C1 segment of cervical spinal cord (tissue), 14 donors: ENCODE results near the gene PDE1C.

ENCODE experiments used
- DNase-seq, 14 donors: peaks; one replicate each; lab custom pipeline; 2025; lab: John Stamatoyannopoulos, UW

Gene PDE1C

DNA sequence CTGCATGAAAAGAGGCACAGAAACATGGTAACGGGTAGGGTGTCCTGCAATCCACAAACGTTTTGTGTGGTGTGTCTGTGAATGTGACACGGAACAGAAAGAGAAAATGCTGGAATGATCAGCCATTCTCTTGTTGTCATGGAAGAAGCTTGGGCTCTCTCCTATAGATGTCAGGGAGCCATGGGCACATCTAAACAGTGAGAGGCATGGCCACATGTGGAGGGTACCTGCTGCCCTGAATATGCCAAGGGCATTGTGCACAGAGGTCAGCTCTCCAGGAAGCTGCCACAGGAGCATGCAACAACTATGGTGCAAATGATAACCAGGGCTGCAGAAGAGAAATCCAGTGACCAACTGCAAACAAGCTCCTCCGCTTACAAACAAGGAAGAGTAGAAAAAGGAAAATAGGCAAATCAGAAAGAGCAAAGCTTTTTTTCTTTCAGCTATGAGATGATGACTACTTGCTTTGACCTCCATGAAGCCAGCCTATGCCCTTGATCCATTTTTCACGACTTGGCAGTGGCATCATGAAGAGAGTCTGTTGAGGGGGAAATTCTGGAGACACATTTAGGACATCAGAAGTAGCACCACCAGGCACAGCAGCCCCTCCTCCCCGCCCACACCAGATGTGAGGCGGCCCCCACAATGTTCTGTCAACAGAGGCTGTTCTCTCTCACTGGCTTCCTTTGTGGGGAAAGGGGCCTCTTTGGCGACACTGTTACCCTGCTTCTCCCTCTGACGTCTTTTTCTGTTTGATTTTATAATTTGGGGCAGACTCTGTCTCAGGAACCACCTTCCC lies 4.8 kb upstream of the PDE1C start:
- DNase-seq, result peak in 8 of 14 donors; percentile 33 to 72 (median 60)

GRCh38 chr7:32073533-32073932 lies 3.3 kb upstream of the PDE1C start:
- no peak for DNase-seq

DNA sequence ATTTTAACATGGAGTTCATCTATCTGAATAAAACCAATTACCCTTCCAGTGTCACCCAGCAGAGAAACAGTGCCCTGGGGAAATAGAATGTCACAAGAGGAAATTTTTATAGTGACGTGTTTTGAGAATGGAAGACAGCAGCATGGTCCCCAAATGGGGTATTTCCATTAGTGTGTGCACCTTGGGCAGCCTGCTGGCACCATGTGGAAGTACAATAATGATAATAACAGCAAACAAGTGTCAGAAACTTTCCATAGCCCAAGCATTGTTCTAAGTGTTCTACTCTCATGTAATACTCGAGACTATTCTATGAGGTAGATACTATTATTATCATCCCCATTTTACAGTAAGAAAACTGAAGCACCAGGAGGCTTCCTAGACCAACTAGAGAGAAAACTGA lies 2.2 kb upstream of the PDE1C start:
- DNase-seq, result peak in 1 of 14 donors; percentile 12

- DNase-seq, result peak in 1 of 14 donors; percentile 34
Measured at GRCh38 chr7:32071466-32072091, 1.4 kb upstream of the PDE1C start.

DNA sequence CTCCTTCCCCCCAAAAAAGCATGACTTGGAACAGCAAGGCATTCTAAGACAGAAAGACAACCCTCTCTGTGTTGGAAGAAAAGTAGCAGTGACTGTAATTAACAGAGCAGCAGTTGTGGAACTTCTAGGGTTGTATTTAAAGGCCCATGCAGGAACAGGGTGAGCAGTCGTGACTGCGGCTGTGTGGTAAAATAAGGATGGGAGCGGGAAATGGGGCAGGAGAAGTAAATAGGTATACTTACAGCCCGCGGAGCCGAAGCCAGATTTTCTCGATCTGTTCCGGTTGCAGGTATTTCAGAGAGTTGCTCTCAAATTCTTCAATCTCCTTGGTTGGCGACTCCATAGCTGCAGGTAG lies 179 bp downstream of the PDE1C start:
- peak in 2 of 14 donors; percentile 6 to 75 for DNase-seq

DNA sequence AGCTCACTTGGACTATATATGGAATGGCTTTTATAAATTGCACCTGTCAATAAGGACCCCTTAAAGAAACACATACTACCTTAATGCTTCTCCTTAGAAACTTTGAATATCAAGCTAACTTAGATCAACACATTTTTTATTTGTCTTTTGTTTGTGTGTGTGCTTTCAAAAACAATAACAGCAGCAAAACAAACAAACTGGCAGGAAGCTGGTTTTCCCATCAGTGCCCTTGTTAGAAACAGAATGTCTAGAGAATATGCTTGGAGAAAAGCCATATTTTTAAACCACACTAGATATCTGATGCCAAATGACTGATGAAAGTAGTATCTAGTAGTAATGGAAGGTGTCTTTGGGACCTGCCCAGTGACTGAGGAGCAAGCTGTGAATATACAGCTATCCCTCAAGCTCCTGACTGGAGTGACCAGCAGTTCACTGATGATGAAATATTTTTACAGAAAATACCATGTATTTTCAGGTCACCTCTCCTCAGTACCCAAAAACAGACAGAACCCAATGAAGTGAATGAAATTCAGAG lies 1.0 kb downstream of the PDE1C start:
- peak in 1 of 14 donors; percentile 35 for DNase-seq

DNA sequence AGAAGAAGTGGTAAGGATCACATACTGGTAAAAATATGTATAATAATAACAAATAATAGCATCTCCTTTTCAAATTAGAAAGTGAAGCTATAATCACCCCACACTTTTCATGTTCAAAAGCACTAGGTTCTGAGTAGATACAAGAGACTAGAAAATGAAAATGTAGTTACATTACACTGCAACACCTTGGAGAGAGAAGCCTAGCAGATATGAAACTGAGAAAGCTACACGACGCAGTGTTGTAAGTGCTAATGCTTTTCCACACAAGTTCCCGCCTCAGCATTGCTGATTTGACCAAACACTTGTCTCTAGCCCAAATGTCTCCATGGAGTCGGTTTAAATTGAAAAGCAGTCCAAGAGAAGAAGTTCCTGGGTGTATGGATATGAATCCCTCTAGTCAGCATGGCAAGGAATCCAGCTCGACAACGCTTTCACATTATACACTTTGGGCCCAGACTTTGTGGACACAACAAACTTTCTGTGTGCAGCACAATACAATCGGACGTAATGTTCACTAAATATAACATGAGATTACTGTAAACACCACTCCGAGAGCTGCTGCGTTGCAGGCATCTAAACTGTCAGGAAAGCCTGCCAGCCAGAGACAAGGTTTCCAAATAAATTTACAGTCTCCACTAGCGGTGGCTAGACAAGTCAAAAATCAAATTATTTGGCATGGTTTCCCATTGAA lies 1.7 kb downstream of the PDE1C start:
- peak in 3 of 14 donors; percentile 16 to 36 (median 21) for DNase-seq

DNA sequence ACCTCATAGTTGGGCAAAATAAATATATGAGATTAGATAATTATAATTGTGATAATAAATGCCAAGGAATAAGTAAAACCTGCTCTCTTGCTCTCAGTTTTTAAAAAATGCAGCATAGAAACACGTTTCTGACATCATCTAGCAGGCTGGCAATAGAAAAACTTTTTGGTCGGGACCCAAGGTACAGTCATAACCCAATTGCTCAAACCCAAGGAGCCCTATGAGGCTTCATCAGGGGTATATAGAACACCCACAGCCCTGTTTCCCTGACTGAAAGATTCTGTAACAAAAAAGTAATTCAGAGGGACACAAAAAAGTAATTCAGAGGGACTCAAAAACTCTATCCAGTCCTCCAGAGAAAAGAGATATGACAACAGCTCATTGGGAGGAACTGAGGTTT lies 3.8 kb downstream of the PDE1C start:
- no peak for DNase-seq

- no peak for DNase-seq
Measured at GRCh38 chr7:32063614-32064013, 6.6 kb downstream of the PDE1C start.

- peak in 5 of 14 donors; percentile 24 to 53 (median 37) for DNase-seq
Measured at GRCh38 chr7:32062150-32062549, 8.1 kb downstream of the PDE1C start.

DNA sequence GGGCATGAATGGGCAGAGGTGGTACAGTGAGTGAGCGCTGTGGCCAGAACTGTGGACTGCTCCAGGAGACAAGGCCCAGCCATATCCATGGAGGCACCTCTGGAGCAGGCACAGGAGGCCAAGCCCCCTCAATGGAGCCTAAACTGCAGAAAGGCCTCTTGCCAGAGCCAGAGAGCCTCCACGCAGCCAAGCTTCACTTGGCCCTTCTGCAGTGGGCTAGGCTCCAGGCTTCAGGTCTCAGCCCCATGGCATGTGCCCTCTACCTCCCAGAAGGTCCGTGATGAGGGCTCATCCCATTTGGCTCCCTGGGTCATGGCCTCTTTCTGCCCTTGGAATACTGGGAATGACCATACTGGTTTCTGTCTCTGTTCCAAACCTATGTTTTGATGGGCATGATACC lies 8.9 kb downstream of the PDE1C start:
- DNase-seq, result no peak

GRCh38 chr7:32059289-32060011 lies 10.8 kb downstream of the PDE1C start:
- peak in 4 of 14 donors; percentile 18 to 33 (median 26) for DNase-seq

DNA sequence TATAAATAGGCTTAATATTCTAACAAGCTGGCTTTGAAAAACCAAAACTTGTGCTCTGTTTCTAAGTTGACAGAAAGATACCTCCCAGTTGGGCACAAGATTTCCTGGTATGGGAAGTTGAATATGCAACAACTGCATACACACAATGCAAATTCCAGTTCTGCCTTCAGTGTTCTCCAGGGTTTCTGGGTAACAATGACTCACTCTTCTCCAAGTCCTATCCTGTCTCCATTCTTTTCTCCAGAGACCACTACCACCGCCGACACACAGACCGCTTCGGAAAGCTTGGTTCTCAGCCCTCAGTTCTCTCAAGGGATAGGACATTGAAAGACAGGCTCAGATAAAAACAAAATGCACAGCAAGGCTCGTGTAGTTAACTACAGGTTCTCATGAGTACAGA lies 12.2 kb downstream of the PDE1C start:
- DNase-seq, result peak in 1 of 14 donors; percentile 15

DNA sequence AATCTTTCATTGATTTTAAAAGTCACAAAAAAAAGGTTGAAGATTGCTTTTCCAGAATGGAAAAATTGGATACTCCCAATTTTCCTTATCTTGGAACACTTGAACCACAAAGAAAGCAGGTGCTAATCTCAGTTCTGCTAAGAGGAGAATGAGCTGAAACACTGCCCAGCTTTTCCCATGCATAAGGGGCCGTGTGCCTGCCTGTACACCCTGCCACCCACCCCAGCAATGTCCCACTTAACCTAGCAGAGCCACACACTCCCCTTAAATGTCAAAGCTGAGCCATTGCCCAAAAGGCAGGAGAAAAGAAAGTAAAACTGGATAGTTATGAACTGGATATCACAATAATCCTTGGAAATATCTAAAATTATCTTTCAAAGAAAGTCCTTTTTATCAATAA lies 13.4 kb downstream of the PDE1C start:
- DNase-seq, result no peak

DNA sequence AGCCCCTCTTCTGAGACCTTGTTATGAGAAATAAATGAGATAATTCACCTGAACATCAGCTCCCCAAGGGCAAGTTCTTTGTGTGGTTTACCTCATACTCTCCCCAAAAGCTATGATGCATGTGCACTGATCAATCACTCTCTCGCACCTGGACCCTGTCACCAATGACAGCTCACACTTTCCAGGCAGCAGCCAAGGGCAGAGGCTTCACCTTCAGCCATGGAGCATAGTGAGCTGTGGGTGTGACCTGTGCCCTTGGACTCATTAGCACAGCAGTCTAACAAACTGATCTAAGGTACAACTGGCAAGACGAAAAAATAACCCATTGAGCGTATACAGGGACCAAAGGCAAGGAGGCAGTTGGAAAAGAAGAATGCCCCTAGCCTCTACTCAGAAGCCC lies 17.0 kb downstream of the PDE1C start:
- DNase-seq, result no peak

DNA sequence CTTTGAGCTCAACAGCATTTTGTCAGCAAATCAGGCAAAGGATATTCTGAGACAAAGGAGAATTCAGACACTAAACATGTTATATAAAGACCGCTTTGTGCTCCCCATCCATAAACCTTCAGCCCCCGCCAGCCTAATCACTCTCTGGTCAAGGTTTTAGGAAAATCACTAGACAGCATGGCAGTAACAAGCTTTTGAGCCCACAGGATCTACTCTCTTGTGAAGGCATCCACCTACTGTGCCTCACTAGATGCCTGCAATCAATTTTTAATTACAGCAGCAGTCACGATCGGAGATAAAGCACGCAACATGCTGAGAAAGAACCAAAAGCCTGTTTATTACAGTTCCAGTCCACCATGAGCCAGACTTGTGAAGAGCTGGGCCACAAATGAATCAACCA lies 19.1 kb downstream of the PDE1C start:
- DNase-seq, result peak in 6 of 14 donors; percentile 21 to 37 (median 25)

DNA sequence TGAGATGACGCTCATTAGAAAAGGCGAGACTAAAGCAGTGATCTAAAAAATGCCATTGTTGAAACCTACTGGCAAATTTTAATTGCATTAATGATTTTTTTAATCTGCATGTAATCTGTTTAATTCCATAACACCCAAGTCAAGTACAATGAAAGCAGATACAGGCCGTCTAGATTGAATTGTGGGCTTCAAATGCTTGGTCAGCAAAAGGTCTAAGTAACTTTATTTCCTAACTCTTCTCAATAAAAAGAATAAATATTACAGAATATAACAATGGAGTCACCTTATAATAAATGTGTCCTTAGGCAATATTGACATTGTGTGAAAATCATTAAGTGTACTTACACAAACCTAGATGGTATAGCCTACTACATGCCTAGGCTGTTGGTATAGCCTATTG lies 20.6 kb downstream of the PDE1C start:
- DNase-seq, result no peak

GRCh38 chr7:32048970-32049491 lies 21.2 kb downstream of the PDE1C start:
- DNase-seq, result no peak

DNA sequence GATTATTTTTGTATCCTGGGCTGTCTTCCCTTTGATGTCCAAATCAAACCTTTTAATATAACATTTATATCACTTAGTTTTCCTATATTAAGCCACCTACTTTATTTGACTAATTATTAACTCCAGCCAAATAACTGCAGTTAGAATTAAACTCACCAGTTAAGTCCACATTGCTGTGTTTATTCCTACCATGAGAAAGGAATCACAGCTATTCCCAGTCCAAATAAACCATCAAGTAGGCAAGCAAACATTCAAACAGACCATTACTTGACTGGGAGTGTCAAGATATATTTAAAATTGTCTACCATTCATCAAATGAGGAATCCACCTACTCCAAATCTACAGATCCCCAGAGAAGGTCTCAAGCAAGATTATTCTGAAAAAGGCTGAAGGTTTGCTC lies 22.4 kb downstream of the PDE1C start:
- no peak for DNase-seq

DNA sequence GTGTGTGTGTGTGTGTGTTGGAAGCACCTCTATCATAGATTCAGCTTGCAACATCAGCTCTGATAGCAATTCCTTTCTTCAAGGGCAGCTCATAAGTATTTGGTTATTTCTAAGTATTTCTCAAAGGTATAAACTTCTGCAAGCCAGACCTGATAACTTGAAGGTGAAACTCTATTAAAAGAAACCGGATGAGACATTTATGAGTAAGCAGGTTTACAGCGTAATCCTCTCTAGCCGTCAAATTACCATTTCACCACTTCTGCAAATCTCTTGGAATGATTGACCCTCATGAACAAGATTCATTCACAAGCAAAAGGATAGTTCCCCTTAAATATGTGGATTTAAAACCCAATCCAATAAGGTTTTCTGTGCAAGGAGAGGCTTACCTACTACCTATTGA lies 23.1 kb downstream of the PDE1C start:
- DNase-seq, result no peak

DNA sequence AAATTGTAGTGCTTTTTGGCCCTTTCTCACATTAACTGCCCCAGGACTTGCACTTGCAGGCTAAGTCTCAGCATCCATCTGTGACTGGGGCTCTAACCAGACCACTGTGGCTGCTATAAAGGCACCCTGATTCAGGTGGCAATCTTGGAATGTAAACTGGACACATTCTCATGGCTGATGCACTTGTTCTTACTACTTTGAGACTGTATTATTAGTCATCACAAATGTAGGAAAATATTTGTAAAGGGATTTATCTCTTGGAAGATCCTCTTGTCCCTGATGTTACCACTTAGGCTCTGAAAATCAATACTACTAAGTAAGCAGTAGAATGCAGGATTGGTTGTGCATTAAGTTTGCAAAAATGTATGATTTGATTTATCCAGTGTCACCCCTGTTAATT lies 25.0 kb downstream of the PDE1C start:
- DNase-seq, result no peak
